ENCODE measurements around the gene PSMB4. TPM values are rescaled to one million over a fixed set of nuclear protein-coding genes. Genes with fewer than 3 reads are reported as not detected.

Gene PSMB4
- total and polyA plus RNA-seq, 2 donors (not counting 1 experiment from before 2014, with no cell fraction given), result 339 to 370 TPM

DNA sequence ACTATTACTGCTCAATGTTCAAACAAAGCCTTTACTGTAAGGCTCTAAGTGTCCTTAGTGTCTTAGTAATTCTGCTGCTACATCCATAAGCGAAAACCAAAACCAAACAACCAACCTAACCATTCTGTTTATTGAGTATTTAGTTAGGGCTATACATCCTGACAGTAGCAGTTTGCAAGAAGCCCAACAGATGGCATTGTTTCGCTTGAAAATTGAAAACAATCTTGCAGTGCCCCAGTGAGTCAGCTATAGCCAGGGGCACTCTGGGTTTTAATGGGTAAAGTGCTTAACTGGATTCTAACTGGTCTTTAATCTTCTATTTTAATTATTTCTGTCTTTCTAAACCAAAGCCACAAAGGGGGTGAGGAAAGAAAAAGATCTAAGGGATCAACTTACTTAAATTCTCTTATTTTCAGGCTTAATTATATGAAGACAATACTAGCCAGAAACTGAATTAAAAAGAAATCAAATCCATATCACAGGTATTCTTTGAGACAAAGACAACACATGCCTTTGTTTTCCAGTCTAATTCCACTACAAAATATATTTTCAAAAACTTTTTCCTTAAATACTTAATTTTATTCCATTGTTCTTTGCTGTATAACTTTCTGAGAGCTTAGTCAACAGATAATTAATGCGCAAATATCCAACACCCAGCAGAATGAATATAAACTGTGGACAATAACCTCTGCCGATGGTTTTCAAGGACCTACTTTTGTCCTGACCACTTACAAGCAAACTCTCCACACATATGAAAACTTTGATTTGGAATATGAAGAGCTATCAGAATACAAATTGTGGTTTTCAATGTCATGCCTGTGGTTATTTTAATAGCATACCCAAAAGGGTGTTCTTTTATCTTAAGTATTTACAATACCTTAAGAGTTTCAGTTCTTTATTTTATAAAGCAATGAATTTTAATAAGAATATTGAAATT lies 44.7 kb downstream of the PSMB4 start:
- Histone ChIP-seq H3K4me2 (ENCODE audit: extremely low read depth, insufficient read depth, low read length) (no peak overlapping the region), H3K4me3 (replicated peaks in 1 of 4; ENCODE audit: control extremely low read depth in 1 of 4, insufficient read depth in 1 of 4, low read depth in 3 of 4, low read length in 4 of 4) (no peak overlapping the region), H3K4me1 (ENCODE audit: control insufficient read depth, extremely low read depth, insufficient read depth, low read length) (no peaks in the 10 kb centered on the region), H4K20me1 (ENCODE audit: control insufficient read depth, extremely low read depth, insufficient read depth, low read length) (no peaks in the 10 kb centered on the region), H3K27me3 (ENCODE audit: control insufficient read depth, insufficient read depth, low read length) (no peaks in the 10 kb centered on the region), H2AFZ (ENCODE audit: low read length) (no peak overlapping the region), H3K27ac (ENCODE audit: insufficient read depth, low read length) (no peak overlapping the region), H3K36me3 (ENCODE audit: control insufficient read depth, insufficient read depth, low read length) (peaks cover 3% of the 10 kb centered on the region), H3K79me2 (ENCODE audit: control insufficient read depth, insufficient read depth, low read length) (peaks cover 66% of the 10 kb centered on the region), H3K9ac (ENCODE audit: insufficient read depth, low read length) (no peak overlapping the region), H3K9me3 (ENCODE audit: control insufficient read depth, insufficient read depth, low read depth, low read length) (no peaks in the 10 kb centered on the region)
- DNase-seq (ENCODE audit: low read depth in 2 of 2), result peak; percentile 70 to 88
- TF ChIP-seq EZH2 (IDR thresholded peaks at IDR 0.05; ENCODE audit: low read length, missing control alignments), result no peak
- TF ChIP-seq, protein P1, sequence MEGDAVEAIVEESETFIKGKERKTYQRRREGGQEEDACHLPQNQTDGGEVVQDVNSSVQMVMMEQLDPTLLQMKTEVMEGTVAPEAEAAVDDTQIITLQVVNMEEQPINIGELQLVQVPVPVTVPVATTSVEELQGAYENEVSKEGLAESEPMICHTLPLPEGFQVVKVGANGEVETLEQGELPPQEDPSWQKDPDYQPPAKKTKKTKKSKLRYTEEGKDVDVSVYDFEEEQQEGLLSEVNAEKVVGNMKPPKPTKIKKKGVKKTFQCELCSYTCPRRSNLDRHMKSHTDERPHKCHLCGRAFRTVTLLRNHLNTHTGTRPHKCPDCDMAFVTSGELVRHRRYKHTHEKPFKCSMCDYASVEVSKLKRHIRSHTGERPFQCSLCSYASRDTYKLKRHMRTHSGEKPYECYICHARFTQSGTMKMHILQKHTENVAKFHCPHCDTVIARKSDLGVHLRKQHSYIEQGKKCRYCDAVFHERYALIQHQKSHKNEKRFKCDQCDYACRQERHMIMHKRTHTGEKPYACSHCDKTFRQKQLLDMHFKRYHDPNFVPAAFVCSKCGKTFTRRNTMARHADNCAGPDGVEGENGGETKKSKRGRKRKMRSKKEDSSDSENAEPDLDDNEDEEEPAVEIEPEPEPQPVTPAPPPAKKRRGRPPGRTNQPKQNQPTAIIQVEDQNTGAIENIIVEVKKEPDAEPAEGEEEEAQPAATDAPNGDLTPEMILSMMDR (conservative IDR thresholded peaks at IDR 0.05 in 1 of 2, IDR thresholded peaks at IDR 0.05 in 1 of 2; ENCODE audit: low read depth in 1 of 2, low read length in 2 of 2), result peak; percentile 68 to 85

DNA sequence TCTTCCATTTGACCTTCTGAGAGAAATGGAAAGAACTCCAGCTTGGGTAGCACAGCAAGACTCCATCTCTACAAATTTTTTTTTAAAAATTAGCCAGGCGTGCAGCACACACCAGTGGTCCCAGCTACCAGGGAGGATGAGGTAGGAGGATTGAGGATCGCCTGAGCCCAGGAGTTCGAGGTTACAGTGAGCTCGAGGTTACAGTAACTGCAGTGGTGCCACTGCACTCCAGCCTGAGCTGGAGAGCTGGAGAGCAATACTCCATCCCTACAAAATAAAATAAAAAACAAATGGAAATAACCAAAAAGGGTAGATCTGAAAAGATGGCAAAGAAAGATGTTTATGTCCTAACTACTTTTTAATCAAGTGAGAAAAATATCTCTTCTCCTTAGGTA lies 45.4 kb downstream of the PSMB4 start:
- no peaks in the 10 kb centered on the region for H4K20me1 ChIP-seq (ENCODE audit: control insufficient read depth, extremely low read depth, insufficient read depth, low read length)
- H3K9ac ChIP-seq (ENCODE audit: insufficient read depth, low read length), result no peak overlapping the region
- no peak overlapping the region for H3K4me3 ChIP-seq (replicated peaks in 1 of 4; ENCODE audit: control extremely low read depth in 1 of 4, insufficient read depth in 1 of 4, low read depth in 3 of 4, low read length in 4 of 4)
- H3K4me2 ChIP-seq (ENCODE audit: extremely low read depth, insufficient read depth, low read length), result no peak overlapping the region
- H3K36me3 ChIP-seq (ENCODE audit: control insufficient read depth, insufficient read depth, low read length), result peaks cover 3% of the 10 kb centered on the region
- H3K27me3 ChIP-seq (ENCODE audit: control insufficient read depth, insufficient read depth, low read length), result no peaks in the 10 kb centered on the region
- TF ChIP-seq EZH2 (IDR thresholded peaks at IDR 0.05; ENCODE audit: low read length, missing control alignments), result no peak
- TF ChIP-seq, protein P1 (conservative IDR thresholded peaks at IDR 0.05 in 1 of 2, IDR thresholded peaks at IDR 0.05 in 1 of 2; ENCODE audit: low read depth in 1 of 2, low read length in 2 of 2), result no peak
- H3K9me3 ChIP-seq (ENCODE audit: control insufficient read depth, insufficient read depth, low read depth, low read length), result no peaks in the 10 kb centered on the region
- peaks cover 67% of the 10 kb centered on the region for H3K79me2 ChIP-seq (ENCODE audit: control insufficient read depth, insufficient read depth, low read length)
- no peak for DNase-seq (ENCODE audit: low read depth in 2 of 2)
- peak overlapping the region; percentile 28 for H3K27ac ChIP-seq (ENCODE audit: insufficient read depth, low read length)
- H3K4me1 ChIP-seq (ENCODE audit: control insufficient read depth, extremely low read depth, insufficient read depth, low read length), result no peaks in the 10 kb centered on the region
- H2AFZ ChIP-seq (ENCODE audit: low read length), result no peak overlapping the region

DNA sequence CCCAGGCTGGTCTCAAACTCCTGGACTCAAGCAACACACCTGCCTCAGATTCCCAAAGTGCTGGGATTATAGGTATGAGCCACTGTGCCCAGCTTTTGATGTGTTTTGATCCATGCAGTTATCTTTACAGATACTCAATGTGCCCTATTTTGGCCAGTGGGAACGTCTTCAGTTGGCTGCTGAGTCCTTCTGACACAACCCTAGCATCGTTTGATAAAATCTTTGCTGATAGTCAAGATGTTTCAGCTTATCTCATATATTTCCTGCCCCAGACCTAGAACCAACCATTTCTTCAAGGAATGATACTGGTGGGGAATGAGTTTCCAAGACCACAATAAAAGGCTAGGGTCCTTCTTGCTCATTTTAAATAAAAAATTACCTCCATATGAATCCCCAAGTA lies 48.3 kb downstream of the PSMB4 start:
- Histone ChIP-seq H3K4me2 (ENCODE audit: extremely low read depth, insufficient read depth, low read length) (no peak overlapping the region), H3K27me3 (ENCODE audit: control insufficient read depth, insufficient read depth, low read length) (no peaks in the 10 kb centered on the region), H3K27ac (ENCODE audit: insufficient read depth, low read length) (no peak overlapping the region), H3K9me3 (ENCODE audit: control insufficient read depth, insufficient read depth, low read depth, low read length) (no peaks in the 10 kb centered on the region), H2AFZ (ENCODE audit: low read length) (no peak overlapping the region), H3K9ac (ENCODE audit: insufficient read depth, low read length) (no peak overlapping the region), H3K79me2 (ENCODE audit: control insufficient read depth, insufficient read depth, low read length) (peaks cover 69% of the 10 kb centered on the region), H3K4me3 (replicated peaks in 1 of 4; ENCODE audit: control extremely low read depth in 1 of 4, insufficient read depth in 1 of 4, low read depth in 3 of 4, low read length in 4 of 4) (no peak overlapping the region), H4K20me1 (ENCODE audit: control insufficient read depth, extremely low read depth, insufficient read depth, low read length) (no peaks in the 10 kb centered on the region), H3K4me1 (ENCODE audit: control insufficient read depth, extremely low read depth, insufficient read depth, low read length) (no peaks in the 10 kb centered on the region), H3K36me3 (ENCODE audit: control insufficient read depth, insufficient read depth, low read length) (no peaks in the 10 kb centered on the region)
- TF ChIP-seq EZH2 (IDR thresholded peaks at IDR 0.05; ENCODE audit: low read length, missing control alignments), result no peak
- TF ChIP-seq, protein P1 (conservative IDR thresholded peaks at IDR 0.05 in 1 of 2, IDR thresholded peaks at IDR 0.05 in 1 of 2; ENCODE audit: low read depth in 1 of 2, low read length in 2 of 2), result no peak
- no peak for DNase-seq (ENCODE audit: low read depth in 2 of 2)

Other genes with a start within 250 kb of the PSMB4 start
- gene TNFAIP8L2, start 242.9 kb upstream of the PSMB4 start, total RNA-seq, result not detected in 2 replicates
- gene TNFAIP8L2, start 242.9 kb upstream of the PSMB4 start, polyA plus RNA-seq, result not detected in 2 replicates
- 8.2 and 9.7 TPM in 2 replicates for gene LYSMD1, start 233.7 kb upstream of the PSMB4 start, total RNA-seq
- gene LYSMD1, start 233.7 kb upstream of the PSMB4 start, polyA plus RNA-seq, result 3.6 and 4.6 TPM in 2 replicates
- 26.5 and 29.2 TPM in 2 replicates for gene SCNM1, start 233.4 kb upstream of the PSMB4 start, total RNA-seq
- gene SCNM1, start 233.4 kb upstream of the PSMB4 start, polyA plus RNA-seq, result 29.7 and 32.7 TPM in 2 replicates
- gene TMOD4, start 223.6 kb upstream of the PSMB4 start, total RNA-seq, result not detected in 2 replicates
- 0.41 and 0.53 TPM in 2 replicates for gene TMOD4, start 223.6 kb upstream of the PSMB4 start, polyA plus RNA-seq
- 42.9 and 47.5 TPM in 2 replicates for gene VPS72, start 209.4 kb upstream of the PSMB4 start, total RNA-seq
- 43.8 and 57.8 TPM in 2 replicates for gene VPS72, start 209.4 kb upstream of the PSMB4 start, polyA plus RNA-seq
- gene PIP5K1A, start 201.0 kb upstream of the PSMB4 start, total RNA-seq, result 61.4 and 80.9 TPM in 2 replicates
- gene PIP5K1A, start 201.0 kb upstream of the PSMB4 start, polyA plus RNA-seq, result 108 and 118 TPM in 2 replicates
- 193 and 240 TPM in 2 replicates for gene PSMD4, start 144.8 kb upstream of the PSMB4 start, total RNA-seq
- gene PSMD4, start 144.8 kb upstream of the PSMB4 start, polyA plus RNA-seq, result 210 and 282 TPM in 2 replicates
- 8.2 and 11.7 TPM in 2 replicates for gene ZNF687, start 117.3 kb upstream of the PSMB4 start, total RNA-seq
- 7.2 and 7.6 TPM in 2 replicates for gene ZNF687, start 117.3 kb upstream of the PSMB4 start, polyA plus RNA-seq
- 42.1 and 65.7 TPM in 2 replicates for gene PI4KB, start 72.2 kb upstream of the PSMB4 start, total RNA-seq
- gene PI4KB, start 72.2 kb upstream of the PSMB4 start, polyA plus RNA-seq, result 75.4 and 92.9 TPM in 2 replicates
- 21.6 and 35.5 TPM in 2 replicates for gene RFX5, start 52.3 kb upstream of the PSMB4 start, total RNA-seq
- gene RFX5, start 52.3 kb upstream of the PSMB4 start, polyA plus RNA-seq, result 18.4 and 20.1 TPM in 2 replicates
- 59.6 and 65.9 TPM in 2 replicates for gene SELENBP1, start 26.9 kb upstream of the PSMB4 start, total RNA-seq
- gene SELENBP1, start 26.9 kb upstream of the PSMB4 start, polyA plus RNA-seq, result 60.6 and 85.4 TPM in 2 replicates
- 12.3 and 21.6 TPM in 2 replicates for gene POGZ, start 59.9 kb downstream of the PSMB4 start, total RNA-seq
- gene POGZ, start 59.9 kb downstream of the PSMB4 start, polyA plus RNA-seq, result 24.7 and 27.6 TPM in 2 replicates
- gene CGN, start 111.8 kb downstream of the PSMB4 start, total RNA-seq, result under 0.01 and 0.17 TPM in 2 replicates
- 0.17 and 0.21 TPM in 2 replicates for gene CGN, start 111.8 kb downstream of the PSMB4 start, polyA plus RNA-seq
- gene TUFT1, start 140.7 kb downstream of the PSMB4 start, total RNA-seq, result 6.9 and 18.2 TPM in 2 replicates
- gene TUFT1, start 140.7 kb downstream of the PSMB4 start, polyA plus RNA-seq, result 16.7 and 24.7 TPM in 2 replicates
- gene SNX27, start 212.5 kb downstream of the PSMB4 start, total RNA-seq, result 31.1 and 38.1 TPM in 2 replicates
- 24.4 and 29.5 TPM in 2 replicates for gene SNX27, start 212.5 kb downstream of the PSMB4 start, polyA plus RNA-seq

Measured in fibroblast of lung (primary cell).